Non-pigmented ciliary epithelial cell (primary cell): ENCODE measurements around the gene STRIP1.
"Not testable (repeated sequence)": the region's sequence is repeated elsewhere in the genome, so short reads cannot be mapped to it uniquely, and the experiment has no call there.

Experiments
- DNase-seq: peaks from one replicate; pipeline ENCODE4 v3.0.0-alpha.2; 2010; ENCODE audit warnings: low read depth

The STRIP1 gene

GRCh38 chr1:110070282-110070669 lies 35.9 kb downstream of the STRIP1 start:
- no peak for DNase-seq

- no peak for DNase-seq
These were observed 36.3 kb downstream of the STRIP1 start, which contains the start of gene ALX3 for GRCh38 chr1:110070671-110071242. Gene ALX3, minus strand, starts transcription at chr1:110070672. Its CDS starts 60 bp downstream, at chr1:110070612.

GRCh38 chr1:110074166-110074565 lies 39.7 kb downstream of the STRIP1 start:
- no peak for DNase-seq

- no peak for DNase-seq
These were observed 42.5 kb downstream of the STRIP1 start for GRCh38 chr1:110076789-110077500.

GRCh38 chr1:110079995-110080394 lies 45.6 kb downstream of the STRIP1 start:
- not testable (repeated sequence) for DNase-seq

- DNase-seq: no peak
These were observed 46.6 kb downstream of the STRIP1 start for GRCh38 chr1:110081061-110081460.

GRCh38 chr1:110082477-110082876 lies 48.1 kb downstream of the STRIP1 start:
- DNase-seq: no peak

- DNase-seq: no peak
These were observed 48.8 kb downstream of the STRIP1 start for GRCh38 chr1:110083061-110083865.

GRCh38 chr1:110083866-110084226 lies 49.4 kb downstream of the STRIP1 start:
- no peak for DNase-seq

GRCh38 chr1:110084227-110085078 lies 50.0 kb downstream of the STRIP1 start:
- DNase-seq: no peak

- DNase-seq: no peak
These were observed 51.2 kb downstream of the STRIP1 start for GRCh38 chr1:110085671-110086070.

- no peak for DNase-seq
These were observed 52.5 kb downstream of the STRIP1 start for GRCh38 chr1:110086961-110087360.

GRCh38 chr1:110087812-110088738 lies 53.7 kb downstream of the STRIP1 start:
- DNase-seq: peak; percentile 15

GRCh38 chr1:110088739-110089316 lies 54.4 kb downstream of the STRIP1 start:
- no peak for DNase-seq

GRCh38 chr1:110089561-110090275 lies 55.3 kb downstream of the STRIP1 start:
- DNase-seq: no peak

- no peak for DNase-seq
These were observed 57.0 kb downstream of the STRIP1 start for GRCh38 chr1:110091381-110091780.

- no peak for DNase-seq
These were observed 57.4 kb downstream of the STRIP1 start for GRCh38 chr1:110091791-110092190.

GRCh38 chr1:110092991-110093390 lies 58.6 kb downstream of the STRIP1 start:
- no peak for DNase-seq

- DNase-seq: no peak
These were observed 60.7 kb downstream of the STRIP1 start for GRCh38 chr1:110094931-110095654.
